Measurements from ENCODE around the gene GSTP1.
"Not testable (repeated sequence)": the region's sequence is repeated elsewhere in the genome, so short reads cannot be mapped to it uniquely, and the experiment has no call there.

The GSTP1 gene

GRCh38 chr11:67545280-67545679 is 38.3 kb upstream of the GSTP1 start:
- H3K36me3 ChIP-seq (ENCODE audit: insufficient read depth, low read length), result no peaks in the 10 kb centered on the region
- no peaks in the 10 kb centered on the region for H3K9me3 ChIP-seq (ENCODE audit: low read length)
- no peak overlapping the region for H3K4me3 ChIP-seq (ENCODE audit: low read depth in 1 of 2, low read length in 2 of 2)
- no peak overlapping the region for H3K9ac ChIP-seq (ENCODE audit: low read length)
- H3K4me1 ChIP-seq (ENCODE audit: insufficient read depth, low read length), result no peaks in the 10 kb centered on the region
- H3K27ac ChIP-seq (ENCODE audit: low read depth, low read length), result no peak overlapping the region
- H3K27me3 ChIP-seq (ENCODE audit: control insufficient read depth in 1 of 2, insufficient read depth in 2 of 2, low read length in 2 of 2), result no peaks in the 10 kb centered on the region

- not testable (repeated sequence) for H3K27ac ChIP-seq (ENCODE audit: low read depth, low read length); H3K36me3 ChIP-seq (ENCODE audit: insufficient read depth, low read length); H3K9ac ChIP-seq (ENCODE audit: low read length); H3K9me3 ChIP-seq (ENCODE audit: low read length); H3K4me1 ChIP-seq (ENCODE audit: insufficient read depth, low read length); H3K4me3 ChIP-seq (ENCODE audit: low read depth in 1 of 2, low read length in 2 of 2); H3K27me3 ChIP-seq (ENCODE audit: control insufficient read depth in 1 of 2, insufficient read depth in 2 of 2, low read length in 2 of 2)
Observed at GRCh38 chr11:67548112-67548511, 35.5 kb upstream of the GSTP1 start.

GRCh38 chr11:67548555-67549110 is 35.0 kb upstream of the GSTP1 start:
- Histone ChIP-seq H3K4me3 (ENCODE audit: low read depth in 1 of 2, low read length in 2 of 2) (no peak overlapping the region), H3K9ac (ENCODE audit: low read length) (no peak overlapping the region), H3K9me3 (ENCODE audit: low read length) (no peaks in the 10 kb centered on the region), H3K27ac (ENCODE audit: low read depth, low read length) (no peak overlapping the region), H3K27me3 (ENCODE audit: control insufficient read depth in 1 of 2, insufficient read depth in 2 of 2, low read length in 2 of 2) (no peaks in the 10 kb centered on the region), H3K36me3 (ENCODE audit: insufficient read depth, low read length) (no peaks in the 10 kb centered on the region), H3K4me1 (ENCODE audit: insufficient read depth, low read length) (no peaks in the 10 kb centered on the region)

- H3K27me3 ChIP-seq (ENCODE audit: control insufficient read depth in 1 of 2, insufficient read depth in 2 of 2, low read length in 2 of 2), result no peaks in the 10 kb centered on the region
Observed at GRCh38 chr11:67551127-67551526, 32.5 kb upstream of the GSTP1 start.

GRCh38 chr11:67551697-67552096 is 31.9 kb upstream of the GSTP1 start:
- H3K4me1 ChIP-seq (ENCODE audit: insufficient read depth, low read length); H3K9me3 ChIP-seq (ENCODE audit: low read length): not testable (repeated sequence)

More at GRCh38 chr11:67551127-67551526, 32.5 kb upstream of the GSTP1 start:
- H3K4me3 ChIP-seq (ENCODE audit: low read depth in 1 of 2, low read length in 2 of 2), result no peak overlapping the region
- no peak overlapping the region for H3K9ac ChIP-seq (ENCODE audit: low read length)
- H3K4me1 ChIP-seq (ENCODE audit: insufficient read depth, low read length), result no peaks in the 10 kb centered on the region
- H3K27ac ChIP-seq (ENCODE audit: low read depth, low read length), result no peak overlapping the region
- H3K9me3 ChIP-seq (ENCODE audit: low read length), result no peaks in the 10 kb centered on the region
- no peaks in the 10 kb centered on the region for H3K36me3 ChIP-seq (ENCODE audit: insufficient read depth, low read length)

GRCh38 chr11:67556244-67556643 is 27.4 kb upstream of the GSTP1 start:
- Histone ChIP-seq H3K4me1 (ENCODE audit: insufficient read depth, low read length) (no peaks in the 10 kb centered on the region), H3K27ac (ENCODE audit: low read depth, low read length) (no peak overlapping the region), H3K36me3 (ENCODE audit: insufficient read depth, low read length) (no peaks in the 10 kb centered on the region), H3K9ac (ENCODE audit: low read length) (no peak overlapping the region), H3K27me3 (ENCODE audit: control insufficient read depth in 1 of 2, insufficient read depth in 2 of 2, low read length in 2 of 2) (no peaks in the 10 kb centered on the region), H3K4me3 (ENCODE audit: low read depth in 1 of 2, low read length in 2 of 2) (no peak overlapping the region), H3K9me3 (ENCODE audit: low read length) (no peaks in the 10 kb centered on the region)

More at GRCh38 chr11:67551697-67552096, 31.9 kb upstream of the GSTP1 start:
- H3K9ac ChIP-seq (ENCODE audit: low read length); H3K27ac ChIP-seq (ENCODE audit: low read depth, low read length); H3K4me3 ChIP-seq (ENCODE audit: low read depth in 1 of 2, low read length in 2 of 2); H3K27me3 ChIP-seq (ENCODE audit: control insufficient read depth in 1 of 2, insufficient read depth in 2 of 2, low read length in 2 of 2); H3K36me3 ChIP-seq (ENCODE audit: insufficient read depth, low read length): not testable (repeated sequence)

GRCh38 chr11:67558084-67558772 is 25.4 kb upstream of the GSTP1 start:
- Histone ChIP-seq H3K27ac (ENCODE audit: low read depth, low read length) (no peak overlapping the region), H3K27me3 (ENCODE audit: control insufficient read depth in 1 of 2, insufficient read depth in 2 of 2, low read length in 2 of 2) (no peaks in the 10 kb centered on the region), H3K9me3 (ENCODE audit: low read length) (no peaks in the 10 kb centered on the region), H3K9ac (ENCODE audit: low read length) (no peak overlapping the region), H3K36me3 (ENCODE audit: insufficient read depth, low read length) (no peaks in the 10 kb centered on the region), H3K4me3 (ENCODE audit: low read depth in 1 of 2, low read length in 2 of 2) (no peak overlapping the region), H3K4me1 (ENCODE audit: insufficient read depth, low read length) (no peaks in the 10 kb centered on the region)

- H3K27ac ChIP-seq (ENCODE audit: low read depth, low read length), result no peak overlapping the region
- no peaks in the 10 kb centered on the region for H3K9me3 ChIP-seq (ENCODE audit: low read length)
- no peaks in the 10 kb centered on the region for H3K27me3 ChIP-seq (ENCODE audit: control insufficient read depth in 1 of 2, insufficient read depth in 2 of 2, low read length in 2 of 2)
- H3K4me1 ChIP-seq (ENCODE audit: insufficient read depth, low read length), result no peaks in the 10 kb centered on the region
- H3K4me3 ChIP-seq (ENCODE audit: low read depth in 1 of 2, low read length in 2 of 2), result no peak overlapping the region
- H3K36me3 ChIP-seq (ENCODE audit: insufficient read depth, low read length), result no peaks in the 10 kb centered on the region
- no peak overlapping the region for H3K9ac ChIP-seq (ENCODE audit: low read length)
Observed at GRCh38 chr11:67561971-67562619, 21.5 kb upstream of the GSTP1 start.

- H3K4me3 ChIP-seq (ENCODE audit: low read depth in 1 of 2, low read length in 2 of 2), result no peak overlapping the region
- H3K27ac ChIP-seq (ENCODE audit: low read depth, low read length), result no peak overlapping the region
- no peaks in the 10 kb centered on the region for H3K36me3 ChIP-seq (ENCODE audit: insufficient read depth, low read length)
- no peaks in the 10 kb centered on the region for H3K4me1 ChIP-seq (ENCODE audit: insufficient read depth, low read length)
- H3K9me3 ChIP-seq (ENCODE audit: low read length), result no peaks in the 10 kb centered on the region
- no peaks in the 10 kb centered on the region for H3K27me3 ChIP-seq (ENCODE audit: control insufficient read depth in 1 of 2, insufficient read depth in 2 of 2, low read length in 2 of 2)
- H3K9ac ChIP-seq (ENCODE audit: low read length), result no peak overlapping the region
Observed at GRCh38 chr11:67562963-67563704, 20.5 kb upstream of the GSTP1 start.

- H3K4me3 ChIP-seq (ENCODE audit: low read depth in 1 of 2, low read length in 2 of 2); H3K9ac ChIP-seq (ENCODE audit: low read length); H3K36me3 ChIP-seq (ENCODE audit: insufficient read depth, low read length); H3K27ac ChIP-seq (ENCODE audit: low read depth, low read length); H3K4me1 ChIP-seq (ENCODE audit: insufficient read depth, low read length); H3K9me3 ChIP-seq (ENCODE audit: low read length); H3K27me3 ChIP-seq (ENCODE audit: control insufficient read depth in 1 of 2, insufficient read depth in 2 of 2, low read length in 2 of 2): not testable (repeated sequence)
Observed at GRCh38 chr11:67563705-67564114, 19.9 kb upstream of the GSTP1 start.

GRCh38 chr11:67564230-67564629 is 19.4 kb upstream of the GSTP1 start:
- H3K4me1 ChIP-seq (ENCODE audit: insufficient read depth, low read length), result no peaks in the 10 kb centered on the region
- H3K9me3 ChIP-seq (ENCODE audit: low read length), result no peaks in the 10 kb centered on the region
- no peaks in the 10 kb centered on the region for H3K27me3 ChIP-seq (ENCODE audit: control insufficient read depth in 1 of 2, insufficient read depth in 2 of 2, low read length in 2 of 2)
- no peak overlapping the region for H3K9ac ChIP-seq (ENCODE audit: low read length)
- no peaks in the 10 kb centered on the region for H3K36me3 ChIP-seq (ENCODE audit: insufficient read depth, low read length)
- H3K4me3 ChIP-seq (ENCODE audit: low read depth in 1 of 2, low read length in 2 of 2), result no peak overlapping the region
- no peak overlapping the region for H3K27ac ChIP-seq (ENCODE audit: low read depth, low read length)

All from muscle layer of colon (tissue), 2 donors.